ENCODE results near the gene EPHA3. TPM values are rescaled to one million over a fixed set of nuclear protein-coding genes. Genes with fewer than 3 reads are reported as not detected.

Gene EPHA3
- total and polyA plus RNA-seq, 10 of the 15 experiments (the other 5 are each of a cell fraction or from before 2014, with no cell fraction given), result 0.03 to 39.0 (median 0.07) TPM; not detected in 4

- intact Hi-C loops (cut with micrococcal nuclease; ENCODE audit: unreplicated experiment) (no loop called here), in situ Hi-C loops (cut with MboI) (no loop called here)
- DNase-seq (ENCODE audit: low read depth, low spot score) (no peak), FAIRE-seq (no peak), ATAC-seq (no peak)
- ChIA-PET RAD21 (ENCODE audit: unreplicated experiment) (no interaction called here), SMC1A (ENCODE audit: uncharacterized antibody, unreplicated experiment) (interaction anchor here (0.7 to 1.1 kb wide), 3 partner anchors 12 to 121 kb away, joined by 3 read pairs; no protein-coding TSS in a partner anchor), POLR2A (no interaction called here), CTCF (no interaction called here)
- TF ChIP-seq STAT3 (IDR thresholded peaks at IDR 0.05; ENCODE audit: low read depth, low read length), result no peak
- TF ChIP-seq TBL1XR1 (IDR thresholded peaks at IDR 0.05; ENCODE audit: low read depth, low read length), result no peak
- no peak for TF ChIP-seq TCF12 (IDR thresholded peaks at IDR 0.05; ENCODE audit: low read depth, low read length)
- no peak for TF ChIP-seq ZNF207 (IDR thresholded peaks at IDR 0.05; ENCODE audit: borderline replicate concordance)
- TF ChIP-seq SREBF2 (IDR thresholded peaks at IDR 0.05; ENCODE audit: low read length), result no peak
- no peak for TF ChIP-seq MYB (IDR thresholded peaks at IDR 0.05; ENCODE audit: borderline replicate concordance, low read depth, low read length)
- TF ChIP-seq ZBED1 (IDR thresholded peaks at IDR 0.05; ENCODE audit: borderline replicate concordance), result no peak
- TF ChIP-seq SREBF1 (IDR thresholded peaks at IDR 0.05; ENCODE audit: low read length), result no peak
- TF ChIP-seq MEF2A (IDR thresholded peaks at IDR 0.05; ENCODE audit: insufficient read depth, low read depth, low read length), result no peak
- no peak for TF ChIP-seq USF2 (IDR thresholded peaks at IDR 0.05; ENCODE audit: borderline replicate concordance, low read depth, low read length)
- no peak for TF ChIP-seq CBFB (IDR thresholded peaks at IDR 0.05; ENCODE audit: low read depth)
- TF ChIP-seq MTA3 (IDR thresholded peaks at IDR 0.05; ENCODE audit: borderline replicate concordance, low read length), result no peak
- TF ChIP-seq IKZF1 (conservative IDR thresholded peaks at IDR 0.05), result no peak
- TF ChIP-seq STAT1 (conservative IDR thresholded peaks at IDR 0.05), result no peak
- TF ChIP-seq SMAD1 (IDR thresholded peaks at IDR 0.05; ENCODE audit: low read depth, partially characterized antibody), result no peak
- Histone ChIP-seq H2AFZ (ENCODE audit: control insufficient read depth, low read depth, low read length) (no peak overlapping the region), H3K4me3 (no peak overlapping the region), H3K27me3 (replicated peaks in 1 of 2; ENCODE audit: control insufficient read depth in 2 of 2, insufficient read depth in 2 of 2, low read length in 1 of 2) (no peaks in the 10 kb centered on the region), H3K27ac (ENCODE audit: control insufficient read depth, insufficient read depth) (no peak overlapping the region), H3K4me1 (ENCODE audit: control insufficient read depth, insufficient read depth, low read length) (no peaks in the 10 kb centered on the region), H3K36me3 (ENCODE audit: control insufficient read depth in 2 of 2, insufficient read depth in 2 of 2, low read length in 1 of 2) (no peaks in the 10 kb centered on the region), H3K9ac (ENCODE audit: control insufficient read depth, insufficient read depth, low read length) (no peak overlapping the region), H4K20me1 (ENCODE audit: control insufficient read depth, insufficient read depth) (no peaks in the 10 kb centered on the region), H3K9me3 (replicated peaks; ENCODE audit: control insufficient read depth, insufficient read depth, low read length) (no peaks in the 10 kb centered on the region), H3K79me2 (ENCODE audit: control insufficient read depth, insufficient read depth, low read length) (no peaks in the 10 kb centered on the region), H3K4me2 (ENCODE audit: control insufficient read depth, insufficient read depth) (no peak overlapping the region)
- no TSS peak for BruUV-seq (replicated peaks)
- 45% methylated on average over 4 of the region's 4 CpGs for WGBS (ENCODE audit: insufficient coverage, insufficient replicate concordance, low lambda C conversion rate, missing lambda C conversion rate)
Measured at GRCh38 chr3:89474333-89475130, 367.1 kb downstream of the EPHA3 start.

Data from GM12878 (cell line).